ENCODE measurements around the gene PCBP1.
A peak's percentile ranks its signal among the peaks of the same experiment; 100 is the strongest.
"Not testable (repeated sequence)": the region's sequence is repeated elsewhere in the genome, so short reads cannot be mapped to it uniquely, and the experiment has no call there.

The PCBP1 gene

GRCh38 chr2:70124983-70125480, 37.8 kb downstream of the PCBP1 start:
- DNase-seq (ENCODE audit: low read depth): peak; percentile 53

- no peak for DNase-seq (ENCODE audit: low read depth)
Measured at GRCh38 chr2:70125498-70125898, 38.2 kb downstream of the PCBP1 start.

GRCh38 chr2:70126413-70126812, 39.1 kb downstream of the PCBP1 start:
- DNase-seq (ENCODE audit: low read depth): no peak

- DNase-seq (ENCODE audit: low read depth): no peak
Measured at GRCh38 chr2:70128005-70128404, 40.7 kb downstream of the PCBP1 start.

- DNase-seq (ENCODE audit: low read depth): not testable (repeated sequence)
Measured at GRCh38 chr2:70131344-70132143, 44.3 kb downstream of the PCBP1 start.

- peak; percentile 68 for DNase-seq (ENCODE audit: low read depth)
Measured at GRCh38 chr2:70132244-70133126, 45.2 kb downstream of the PCBP1 start.

- DNase-seq (ENCODE audit: low read depth): no peak
Measured at GRCh38 chr2:70133127-70133452, 45.8 kb downstream of the PCBP1 start.

GRCh38 chr2:70133491-70134322, 46.4 kb downstream of the PCBP1 start:
- no peak for DNase-seq (ENCODE audit: low read depth)

GRCh38 chr2:70134323-70134983, 47.2 kb downstream of the PCBP1 start:
- not testable (repeated sequence) for DNase-seq (ENCODE audit: low read depth)

All from fibroblast of gingiva (primary cell).